GM21447 (cell line): ENCODE measurements around the gene FGF3.

Source experiments
- ATAC-seq: cut with Tn5 transposase; IDR thresholded peaks from one replicate; pipeline ENCODE4 v1.9.1; 2021; ENCODE audit not compliant: unreplicated experiment

The FGF3 gene

GRCh38 chr11:69818603-69819441 lies at the start of gene FGF3:
FGF3 (minus strand) TSS chr11:69819416; CDS start chr11:69818933, 483 bp downstream.
- ATAC-seq = no peak

GRCh38 chr11:69868871-69869270 lies 49.7 kb upstream of the FGF3 start:
- ATAC-seq = no peak

GRCh38 chr11:69868006-69868810 lies 49.0 kb upstream of the FGF3 start:
- no peak for ATAC-seq

- ATAC-seq = no peak
Measured at GRCh38 chr11:69867076-69868005, 48.1 kb upstream of the FGF3 start.

GRCh38 chr11:69866648-69867047 lies 47.4 kb upstream of the FGF3 start:
- ATAC-seq = no peak

- ATAC-seq = no peak
Measured at GRCh38 chr11:69865707-69866106, 46.5 kb upstream of the FGF3 start.

GRCh38 chr11:69864686-69865661 lies 45.8 kb upstream of the FGF3 start:
- no peak for ATAC-seq

- no peak for ATAC-seq
Measured at GRCh38 chr11:69863544-69864200, 44.5 kb upstream of the FGF3 start.

- ATAC-seq = no peak
Measured at GRCh38 chr11:69862797-69863543, 43.8 kb upstream of the FGF3 start.

GRCh38 chr11:69862331-69862771 lies 43.1 kb upstream of the FGF3 start:
- no peak for ATAC-seq

GRCh38 chr11:69861901-69862300 lies 42.7 kb upstream of the FGF3 start:
- no peak for ATAC-seq

- no peak for ATAC-seq
Measured at GRCh38 chr11:69860796-69861445, 41.7 kb upstream of the FGF3 start.

GRCh38 chr11:69860244-69860643 lies 41.0 kb upstream of the FGF3 start:
- ATAC-seq = no peak

- ATAC-seq = no peak
Measured at GRCh38 chr11:69859275-69859934, 40.2 kb upstream of the FGF3 start.

- no peak for ATAC-seq
Measured at GRCh38 chr11:69855421-69855820, 36.2 kb upstream of the FGF3 start.

GRCh38 chr11:69854713-69855112 lies 35.5 kb upstream of the FGF3 start:
- ATAC-seq = no peak

- no peak for ATAC-seq
Measured at GRCh38 chr11:69852056-69852455, 32.8 kb upstream of the FGF3 start.

GRCh38 chr11:69848201-69848600 lies 29.0 kb upstream of the FGF3 start:
- ATAC-seq = no peak
